Measurements from ENCODE around the gene LTC4S. TPM values are rescaled to one million over a fixed set of nuclear protein-coding genes. Genes with fewer than 3 reads are reported as not detected.
A peak's percentile ranks its signal among the peaks of the same experiment; 100 is the strongest.

LTC4S gene
- total and polyA plus RNA-seq, 2 donors (not counting 3 experiments of a cell fraction or from before 2014, with no cell fraction given) = 0.95 to 6.3 TPM

DNA sequence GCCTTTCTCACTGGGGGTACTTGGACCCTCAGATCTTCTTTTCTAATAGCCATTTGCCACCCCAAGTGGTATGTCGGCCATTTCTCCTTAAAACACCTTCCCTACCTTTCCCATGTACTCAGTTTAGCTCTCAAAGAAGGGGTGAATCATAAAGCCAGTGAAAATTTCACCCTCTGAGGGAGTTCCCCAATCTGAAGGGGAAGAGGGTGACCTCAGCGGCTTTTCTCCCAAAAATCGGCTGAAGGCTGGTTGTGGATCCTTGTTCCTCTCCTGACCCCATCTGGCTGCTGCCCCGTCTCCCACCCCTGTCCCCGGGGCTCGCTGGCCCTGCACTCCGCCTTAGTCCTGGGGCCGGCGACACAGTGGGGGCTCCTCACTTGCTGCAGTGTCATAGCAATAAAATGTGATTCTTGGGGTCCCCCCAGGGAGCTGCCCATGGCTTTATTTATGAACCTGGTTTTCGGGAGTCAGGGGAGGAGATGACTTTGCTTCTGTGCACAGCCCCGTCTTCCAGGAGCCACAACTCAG lies 17.3 kb upstream of the LTC4S start:
- no peak overlapping the region for H3K4me2 ChIP-seq (ENCODE audit: insufficient read depth, low read length)
- no peaks in the 10 kb centered on the region for H3K9me1 ChIP-seq (replicated peaks; ENCODE audit: control insufficient read depth, extremely low read depth, insufficient read depth, low read length)
- no peaks in the 10 kb centered on the region for H3K79me2 ChIP-seq (ENCODE audit: control insufficient read depth, insufficient read depth, low read length)
- H3K4me3 ChIP-seq (replicated peaks in 1 of 3; ENCODE audit: insufficient read depth in 1 of 3, low read depth in 1 of 3, low read length in 3 of 3) = no peak overlapping the region
- no peak overlapping the region for H2AFZ ChIP-seq (ENCODE audit: low read depth, low read length)
- dilution Hi-C loops (cut with MboI; ENCODE audit: extremely low pct_ligation_motif_present, low sequenced_read_pairs) (no loop called here), intact Hi-C loops (cut with micrococcal nuclease) (no loop called here)
- no peaks in the 10 kb centered on the region for H3K27me3 ChIP-seq (ENCODE audit: control insufficient read depth in 2 of 2, insufficient read depth in 2 of 2, low read length in 2 of 2)
- no peak overlapping the region for H3K27ac ChIP-seq (ENCODE audit: insufficient read depth, low read depth, low read length)
- TSS peak; percentile 20 for BruUV-seq (replicated peaks)
- H4K20me1 ChIP-seq (replicated peaks; ENCODE audit: control insufficient read depth, extremely low read depth, insufficient read depth, low read length) = no peaks in the 10 kb centered on the region
- H3K9me3 ChIP-seq (replicated peaks; ENCODE audit: control insufficient read depth, insufficient read depth, low read length) = no peaks in the 10 kb centered on the region
- no peak overlapping the region for H3K9ac ChIP-seq (replicated peaks; ENCODE audit: extremely low read depth, insufficient read depth, low read length)
- peaks cover 14% of the 10 kb centered on the region for H3K4me1 ChIP-seq (ENCODE audit: control insufficient read depth, extremely low read depth, insufficient read depth, low read length)
- ChIA-PET CTCF (interaction anchor here (0.8 to 4.8 kb wide), 4 partner anchors 9 to 20 kb away, joined by 3 to 22 read pairs (median 6); partner anchors contain the start of gene LTC4S), POLR2A (no interaction called here)
- DNase-seq (ENCODE audit: low read depth, low spot score) (no peak), FAIRE-seq (no peak)
- H3K36me3 ChIP-seq (ENCODE audit: control insufficient read depth in 2 of 2, extremely low read depth in 1 of 2, insufficient read depth in 2 of 2, low read length in 2 of 2) = peaks cover 6 to 28% of the 10 kb centered on the region in 2 experiments
- TF ChIP-seq EZH2 (IDR thresholded peaks at IDR 0.05; ENCODE audit: borderline replicate concordance, low read depth, low read length, severe bottlenecking) (no peak), POLR2A (IDR thresholded peaks at IDR 0.05; ENCODE audit: low read depth, low read length) (no peak), POLR2AphosphoS5 (IDR thresholded peaks at IDR 0.05; ENCODE audit: insufficient read depth, low read depth, low read length) (no peak), MYC (IDR thresholded peaks at IDR 0.05; ENCODE audit: low read depth, low read length) (no peak), FOS (IDR thresholded peaks at IDR 0.05; ENCODE audit: borderline replicate concordance, insufficient read depth, low read length) (no peak), JUN (IDR thresholded peaks at IDR 0.05; ENCODE audit: borderline replicate concordance, insufficient read depth, insufficient read length, low read depth) (no peak), GATA2 (IDR thresholded peaks at IDR 0.05; ENCODE audit: insufficient read depth, insufficient read length, low read depth, low read length) (no peak)
- TF ChIP-seq, protein P1, sequence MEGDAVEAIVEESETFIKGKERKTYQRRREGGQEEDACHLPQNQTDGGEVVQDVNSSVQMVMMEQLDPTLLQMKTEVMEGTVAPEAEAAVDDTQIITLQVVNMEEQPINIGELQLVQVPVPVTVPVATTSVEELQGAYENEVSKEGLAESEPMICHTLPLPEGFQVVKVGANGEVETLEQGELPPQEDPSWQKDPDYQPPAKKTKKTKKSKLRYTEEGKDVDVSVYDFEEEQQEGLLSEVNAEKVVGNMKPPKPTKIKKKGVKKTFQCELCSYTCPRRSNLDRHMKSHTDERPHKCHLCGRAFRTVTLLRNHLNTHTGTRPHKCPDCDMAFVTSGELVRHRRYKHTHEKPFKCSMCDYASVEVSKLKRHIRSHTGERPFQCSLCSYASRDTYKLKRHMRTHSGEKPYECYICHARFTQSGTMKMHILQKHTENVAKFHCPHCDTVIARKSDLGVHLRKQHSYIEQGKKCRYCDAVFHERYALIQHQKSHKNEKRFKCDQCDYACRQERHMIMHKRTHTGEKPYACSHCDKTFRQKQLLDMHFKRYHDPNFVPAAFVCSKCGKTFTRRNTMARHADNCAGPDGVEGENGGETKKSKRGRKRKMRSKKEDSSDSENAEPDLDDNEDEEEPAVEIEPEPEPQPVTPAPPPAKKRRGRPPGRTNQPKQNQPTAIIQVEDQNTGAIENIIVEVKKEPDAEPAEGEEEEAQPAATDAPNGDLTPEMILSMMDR (IDR thresholded peaks at IDR 0.05; ENCODE audit: extremely low read depth in 1 of 2, insufficient read depth in 1 of 2, low read depth in 1 of 2, low read length in 2 of 2) = no peak
- TF ChIP-seq, protein P2, sequence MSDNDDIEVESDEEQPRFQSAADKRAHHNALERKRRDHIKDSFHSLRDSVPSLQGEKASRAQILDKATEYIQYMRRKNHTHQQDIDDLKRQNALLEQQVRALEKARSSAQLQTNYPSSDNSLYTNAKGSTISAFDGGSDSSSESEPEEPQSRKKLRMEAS (IDR thresholded peaks at IDR 0.05; ENCODE audit: insufficient read depth, insufficient read length) = no peak

All from endothelial cell of umbilical vein (primary cell).